GM23248 (cell line): ENCODE measurements around the gene APH1B.

ENCODE experiments used
- EZH2 ChIP-seq: fragments of 200-600 bp; sonication (generic); IDR thresholded peaks from 2 replicates; pipeline ENCODE4 v1.6.1; 2018; ENCODE audit warnings: antibody characterized with exemption, mild to moderate bottlenecking; ENCODE audit not compliant: insufficient read depth, poor library complexity, severe bottlenecking
- EZH2phosphoT487 ChIP-seq: fragments of 200-600 bp; sonication (generic); IDR thresholded peaks from 2 replicates; pipeline ENCODE4 v1.6.1; 2018; ENCODE audit warnings: antibody characterized with exemption, moderate library complexity, mild to moderate bottlenecking, low read depth; ENCODE audit not compliant: insufficient read depth

DNA sequence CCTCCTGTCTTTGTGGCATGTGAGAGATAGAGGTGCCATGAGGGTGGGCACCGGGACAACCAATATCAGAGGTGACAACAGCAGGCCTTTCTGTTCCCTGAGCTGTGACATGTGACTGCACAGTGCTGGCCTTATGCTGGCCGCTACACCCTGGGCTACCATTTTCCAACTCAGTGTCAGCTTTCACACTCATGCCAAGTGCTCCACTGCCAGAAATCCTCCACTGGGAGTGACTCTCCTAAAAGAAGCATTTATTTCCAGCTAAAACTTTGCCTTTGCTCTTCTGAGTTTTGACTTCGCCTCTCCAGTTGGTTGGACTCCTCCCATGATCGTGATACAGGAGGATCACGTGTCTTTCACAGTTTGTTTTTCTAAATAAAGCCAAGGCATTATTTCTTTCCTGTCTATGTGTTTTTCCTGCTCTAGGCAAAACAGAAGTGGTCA, 72.8 kb downstream of the APH1B start:
- TF ChIP-seq EZH2 (no peak), EZH2phosphoT487 (no peak)
